H1 (cell line): ENCODE measurements around the gene RBM26. TPM values are rescaled to one million over a fixed set of nuclear protein-coding genes. Genes with fewer than 3 reads are reported as not detected.

Source experiments
- KDM4A ChIP-seq: IDR thresholded peaks from one replicate; pipeline ENCODE4 v1.7.1; 2012; ENCODE audit warnings: low read depth, mild to moderate bottlenecking, moderate library complexity, low read length, inconsistent platforms; ENCODE audit not compliant: severe bottlenecking
- polyA plus RNA-seq, 7 experiments: library from polyadenylated mRNA; depleted of rRNA in 3 of 7; stranded (reverse) in 5 of 7; unstranded in 2 of 7; fragments of >200 nt in 5 of 7; fragments of 200-250 nt in 2 of 7; gene quantifications; 1 replicate in 5 of 7; 2 replicates in 1 of 7; 4 replicates in 1 of 7; pipeline versions ENCODE4 v1.2.1 to v1.2.3, GENCODE V29; 2011 to 2013; ENCODE audit warnings: missing spikeins in 2 of 7, mixed read lengths in 2 of 7
- total RNA-seq: library from RNA; stranded (reverse); fragmentation: NEBNext Ultra II Directional; extraction: Animal tissue kit (Norgen Biotek cat#: 25700); gene quantifications from 2 replicates; pipeline ENCODE4 v1.2.1, GENCODE V29; 2021

The RBM26 gene
- total and polyA plus RNA-seq, 2 of the 8 experiments (the other 6 are each of a cell fraction or from before 2014, with no cell fraction given): 20.3 to 65.5 TPM

- TF ChIP-seq KDM4A: no peak
These were observed 21.8 kb upstream of the RBM26 start (continued) for GRCh38 chr13:79427883-79428282.
